ENCODE measurements around the gene NSG2. TPM values are rescaled to one million over a fixed set of nuclear protein-coding genes. Genes with fewer than 3 reads are reported as not detected.

NSG2 gene
- total RNA-seq, 1 donor from 2014 or later, result 0.09 TPM

GRCh38 chr5:174087783-174088182 lies 42.3 kb downstream of the NSG2 start:
- H3K9me3 Mint-ChIP-seq (ENCODE audit: unreplicated experiment), result no peaks in the 10 kb centered on the region
- no peak for DNase-seq (ENCODE audit: low read depth)

DNA sequence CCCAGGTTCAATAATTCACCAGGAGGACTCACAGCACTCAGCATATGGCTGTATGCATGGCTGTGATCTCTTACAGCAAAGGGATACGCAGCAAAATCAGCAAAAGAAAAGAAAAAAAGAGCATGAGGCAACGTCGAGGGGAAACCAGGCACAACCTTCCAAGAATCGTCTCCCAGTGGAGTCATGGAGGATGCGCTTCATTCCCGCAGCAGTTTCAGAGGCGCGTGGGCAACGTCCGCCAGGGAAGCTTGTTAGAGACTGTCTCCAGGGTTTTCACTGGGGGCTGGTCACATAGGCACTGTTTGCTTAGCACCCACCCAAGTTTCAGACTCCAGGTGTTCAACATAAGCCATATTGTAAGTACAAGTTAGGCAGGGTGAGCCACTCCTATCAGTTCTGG lies 44.6 kb downstream of the NSG2 start:
- Histone ChIP-seq H3K4me1 (ENCODE audit: insufficient read depth, low read length) (peaks cover 12% of the 10 kb centered on the region), H3K9ac (ENCODE audit: low read length) (no peak overlapping the region), H3K27me3 (ENCODE audit: insufficient read depth, low read length) (no peaks in the 10 kb centered on the region), H3K4me2 (ENCODE audit: low read length) (no peak overlapping the region), H3K36me3 (ENCODE audit: insufficient read depth, low read length) (no peaks in the 10 kb centered on the region), H3K9me3 (ENCODE audit: insufficient read depth, low read depth, low read length) (no peaks in the 10 kb centered on the region), H3K4me3 (ENCODE audit: insufficient read depth, low read depth, low read length) (no peak overlapping the region), H4K20me1 (ENCODE audit: insufficient read depth, low read length) (no peaks in the 10 kb centered on the region), H2AFZ (ENCODE audit: low read depth, low read length) (no peak overlapping the region), H3K79me2 (ENCODE audit: insufficient read depth, low read length) (no peaks in the 10 kb centered on the region), H3K27ac (ENCODE audit: low read depth, low read length) (no peak overlapping the region)
- Mint-ChIP-seq H3K4me1 (ENCODE audit: low read depth, unreplicated experiment) (peaks cover 3% of the 10 kb centered on the region), H3K4me3 (ENCODE audit: unreplicated experiment) (no peak overlapping the region), H3K36me3 (ENCODE audit: low read depth, unreplicated experiment) (peaks cover 1% of the 10 kb centered on the region), H3K27ac (ENCODE audit: unreplicated experiment) (no peak overlapping the region), H3K27me3 (ENCODE audit: low read depth, unreplicated experiment) (peaks cover 35% of the 10 kb centered on the region), H3K9me3 (ENCODE audit: unreplicated experiment) (no peaks in the 10 kb centered on the region)
- FAIRE-seq (no peak), DNase-seq (ENCODE audit: low read depth) (no peak)
- TF ChIP-seq, protein P1, sequence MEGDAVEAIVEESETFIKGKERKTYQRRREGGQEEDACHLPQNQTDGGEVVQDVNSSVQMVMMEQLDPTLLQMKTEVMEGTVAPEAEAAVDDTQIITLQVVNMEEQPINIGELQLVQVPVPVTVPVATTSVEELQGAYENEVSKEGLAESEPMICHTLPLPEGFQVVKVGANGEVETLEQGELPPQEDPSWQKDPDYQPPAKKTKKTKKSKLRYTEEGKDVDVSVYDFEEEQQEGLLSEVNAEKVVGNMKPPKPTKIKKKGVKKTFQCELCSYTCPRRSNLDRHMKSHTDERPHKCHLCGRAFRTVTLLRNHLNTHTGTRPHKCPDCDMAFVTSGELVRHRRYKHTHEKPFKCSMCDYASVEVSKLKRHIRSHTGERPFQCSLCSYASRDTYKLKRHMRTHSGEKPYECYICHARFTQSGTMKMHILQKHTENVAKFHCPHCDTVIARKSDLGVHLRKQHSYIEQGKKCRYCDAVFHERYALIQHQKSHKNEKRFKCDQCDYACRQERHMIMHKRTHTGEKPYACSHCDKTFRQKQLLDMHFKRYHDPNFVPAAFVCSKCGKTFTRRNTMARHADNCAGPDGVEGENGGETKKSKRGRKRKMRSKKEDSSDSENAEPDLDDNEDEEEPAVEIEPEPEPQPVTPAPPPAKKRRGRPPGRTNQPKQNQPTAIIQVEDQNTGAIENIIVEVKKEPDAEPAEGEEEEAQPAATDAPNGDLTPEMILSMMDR (IDR thresholded peaks at IDR 0.05; ENCODE audit: insufficient read depth, low read depth, low read length), result no peak
- no peak for TF ChIP-seq EZH2 (IDR thresholded peaks at IDR 0.05; ENCODE audit: insufficient read depth, low read length)

More at GRCh38 chr5:174087783-174088182, 42.3 kb downstream of the NSG2 start:
- Histone ChIP-seq H3K4me2 (ENCODE audit: low read length) (no peak overlapping the region), H3K9ac (ENCODE audit: low read length) (no peak overlapping the region), H3K4me1 (ENCODE audit: insufficient read depth, low read length) (peaks cover 12% of the 10 kb centered on the region), H3K4me3 (ENCODE audit: insufficient read depth, low read depth, low read length) (no peak overlapping the region), H4K20me1 (ENCODE audit: insufficient read depth, low read length) (no peaks in the 10 kb centered on the region), H3K27ac (ENCODE audit: low read depth, low read length) (no peak overlapping the region), H3K27me3 (ENCODE audit: insufficient read depth, low read length) (no peaks in the 10 kb centered on the region), H3K79me2 (ENCODE audit: insufficient read depth, low read length) (no peaks in the 10 kb centered on the region), H3K36me3 (ENCODE audit: insufficient read depth, low read length) (no peaks in the 10 kb centered on the region), H2AFZ (ENCODE audit: low read depth, low read length) (no peak overlapping the region), H3K9me3 (ENCODE audit: insufficient read depth, low read depth, low read length) (no peaks in the 10 kb centered on the region)
- H3K27me3 Mint-ChIP-seq (ENCODE audit: low read depth, unreplicated experiment), result peaks cover 37% of the 10 kb centered on the region
- TF ChIP-seq EZH2 (IDR thresholded peaks at IDR 0.05; ENCODE audit: insufficient read depth, low read length), result no peak
- TF ChIP-seq, protein P1 (IDR thresholded peaks at IDR 0.05; ENCODE audit: insufficient read depth, low read depth, low read length), result no peak
- peaks cover 1% of the 10 kb centered on the region for H3K36me3 Mint-ChIP-seq (ENCODE audit: low read depth, unreplicated experiment)
- peaks cover 3% of the 10 kb centered on the region for H3K4me1 Mint-ChIP-seq (ENCODE audit: low read depth, unreplicated experiment)
- FAIRE-seq, result no peak
- no peak overlapping the region for H3K4me3 Mint-ChIP-seq (ENCODE audit: unreplicated experiment)
- H3K27ac Mint-ChIP-seq (ENCODE audit: unreplicated experiment), result no peak overlapping the region

DNA sequence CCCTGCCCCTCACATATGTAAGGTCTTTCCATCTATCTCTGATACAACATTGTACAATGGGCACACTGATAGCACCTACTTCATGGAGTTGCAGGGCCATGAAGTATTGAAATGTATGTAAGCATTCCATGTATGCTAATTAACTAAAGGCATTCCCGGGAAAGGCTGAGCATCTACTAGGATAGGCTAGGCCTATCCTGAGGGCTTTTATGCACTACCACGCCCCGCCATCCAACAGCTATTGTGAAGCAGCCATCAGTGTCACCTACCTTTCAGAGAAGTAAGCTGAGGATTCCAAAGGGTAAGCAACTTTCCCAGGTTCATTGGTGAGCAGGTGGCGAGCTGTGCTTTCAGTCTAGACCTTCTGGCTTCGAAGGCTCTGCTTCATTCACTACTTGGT lies 47.6 kb downstream of the NSG2 start:
- H3K4me3 ChIP-seq (ENCODE audit: insufficient read depth, low read depth, low read length), result no peak overlapping the region
- H3K79me2 ChIP-seq (ENCODE audit: insufficient read depth, low read length), result no peaks in the 10 kb centered on the region
- no peak overlapping the region for H2AFZ ChIP-seq (ENCODE audit: low read depth, low read length)
- H3K27ac ChIP-seq (ENCODE audit: low read depth, low read length), result no peak overlapping the region
- DNase-seq (ENCODE audit: low read depth) (no peak), FAIRE-seq (no peak)
- no peaks in the 10 kb centered on the region for H4K20me1 ChIP-seq (ENCODE audit: insufficient read depth, low read length)
- peaks cover 6% of the 10 kb centered on the region for H3K4me1 ChIP-seq (ENCODE audit: insufficient read depth, low read length)
- no peaks in the 10 kb centered on the region for H3K9me3 ChIP-seq (ENCODE audit: insufficient read depth, low read depth, low read length)
- H3K27me3 ChIP-seq (ENCODE audit: insufficient read depth, low read length), result no peaks in the 10 kb centered on the region
- Mint-ChIP-seq H3K4me3 (ENCODE audit: unreplicated experiment) (no peak overlapping the region), H3K4me1 (ENCODE audit: low read depth, unreplicated experiment) (no peaks in the 10 kb centered on the region), H3K27ac (ENCODE audit: unreplicated experiment) (no peak overlapping the region), H3K36me3 (ENCODE audit: low read depth, unreplicated experiment) (peaks cover 1% of the 10 kb centered on the region), H3K27me3 (ENCODE audit: low read depth, unreplicated experiment) (peaks cover 33% of the 10 kb centered on the region), H3K9me3 (ENCODE audit: unreplicated experiment) (no peaks in the 10 kb centered on the region)
- H3K4me2 ChIP-seq (ENCODE audit: low read length), result no peak overlapping the region
- TF ChIP-seq EZH2 (IDR thresholded peaks at IDR 0.05; ENCODE audit: insufficient read depth, low read length), result no peak
- TF ChIP-seq, protein P1 (IDR thresholded peaks at IDR 0.05; ENCODE audit: insufficient read depth, low read depth, low read length), result no peak
- no peaks in the 10 kb centered on the region for H3K36me3 ChIP-seq (ENCODE audit: insufficient read depth, low read length)
- no peak overlapping the region for H3K9ac ChIP-seq (ENCODE audit: low read length)

All from astrocyte (in vitro differentiated cells and primary cell).